ENCODE results near the gene PTPN20.
"Not testable (repeated sequence)": the region's sequence is repeated elsewhere in the genome, so short reads cannot be mapped to it uniquely, and the experiment has no call there.

DNA sequence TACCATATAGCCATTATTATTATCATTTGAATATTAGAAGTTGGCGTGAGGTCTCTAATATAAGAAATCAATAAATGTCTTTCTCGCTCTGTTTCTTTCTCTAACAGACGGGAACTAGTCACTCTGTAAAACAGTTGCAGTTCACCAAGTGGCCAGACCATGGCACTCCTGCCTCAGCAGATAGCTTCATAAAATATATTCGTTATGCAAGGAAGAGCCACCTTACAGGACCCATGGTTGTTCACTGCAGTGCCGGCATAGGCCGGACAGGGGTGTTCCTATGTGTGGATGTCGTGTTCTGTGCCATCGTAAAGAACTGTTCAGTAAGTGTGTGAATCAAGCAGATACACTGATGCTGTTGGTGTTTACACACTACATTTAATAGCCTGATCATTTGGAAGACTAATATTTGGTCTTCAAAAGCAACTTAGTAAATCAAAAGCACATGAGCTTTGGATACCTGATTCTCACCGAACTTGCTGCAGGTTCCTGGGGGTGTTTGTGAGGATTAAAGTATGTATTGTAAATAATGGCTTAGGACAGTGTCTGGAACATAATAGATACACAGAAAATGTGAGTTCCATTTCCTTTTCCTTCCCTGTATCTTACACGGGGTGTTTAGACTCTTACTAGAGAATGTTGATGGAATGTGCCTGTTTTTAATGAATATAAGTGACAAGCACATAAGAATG lies 76.2 kb downstream of the PTPN20 start:
- TF ChIP-seq CTCF, POLR2A (IDR thresholded peaks at IDR 0.05): not testable (repeated sequence)

All from right lobe of liver (tissue), 4 donors.